ENCODE measurements around the gene ZNF80. TPM values are rescaled to one million over a fixed set of nuclear protein-coding genes. Genes with fewer than 3 reads are reported as not detected.

ZNF80 gene
- polyA plus RNA-seq, 1 experiment, result not detected

GRCh38 chr3:114221165-114221880 is 16.1 kb downstream of the ZNF80 start:
- ChIA-PET POLR2A (no interaction called here), CTCF (no interaction called here)
- Histone ChIP-seq H3K4me3 (ENCODE audit: low read depth, low read length) (no peak overlapping the region), H3K9me3 (ENCODE audit: control insufficient read depth, insufficient read depth, low read length) (0 out of 2 replicates have a peak, but pooled peaks cover 6% of the 10 kb centered on the region), H3K27me3 (ENCODE audit: control insufficient read depth, insufficient read depth, low read length) (peaks cover 11% of the 10 kb centered on the region), H3K27ac (ENCODE audit: low read depth, low read length) (no peak overlapping the region)
- no peak for DNase-seq (ENCODE audit: low read depth, low spot score)
- TF ChIP-seq CTCF (IDR thresholded peaks at IDR 0.05; ENCODE audit: low read depth, low read length), result no peak

DNA sequence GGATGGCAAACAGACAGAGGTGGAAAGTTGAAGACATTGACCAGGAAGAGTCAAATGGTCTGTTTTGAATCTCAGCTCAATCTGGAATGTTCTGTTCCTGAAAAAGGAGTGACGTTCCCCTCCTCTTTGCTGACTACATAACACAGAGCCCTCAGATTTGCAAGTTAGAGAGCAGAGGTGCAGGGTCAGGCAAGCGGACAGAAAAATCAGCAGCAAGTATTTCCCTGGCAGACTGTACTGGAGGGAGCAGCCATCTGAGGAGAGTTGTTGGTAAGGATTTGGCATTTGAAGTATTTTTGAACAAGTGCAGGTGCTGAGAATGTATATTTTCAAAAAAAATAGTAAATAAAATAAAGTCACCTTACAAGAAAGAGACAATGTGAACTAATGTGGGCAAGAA is 17.6 kb downstream of the ZNF80 start:
- no peak for DNase-seq (ENCODE audit: low read depth, low spot score)
- ChIA-PET POLR2A (no interaction called here), CTCF (no interaction called here)
- no peak overlapping the region for H3K27ac ChIP-seq (ENCODE audit: low read depth, low read length)
- H3K4me3 ChIP-seq (ENCODE audit: low read depth, low read length), result no peak overlapping the region
- peaks cover 11% of the 10 kb centered on the region for H3K27me3 ChIP-seq (ENCODE audit: control insufficient read depth, insufficient read depth, low read length)
- TF ChIP-seq CTCF (IDR thresholded peaks at IDR 0.05; ENCODE audit: low read depth, low read length), result no peak
- no peaks in the 10 kb centered on the region for H3K9me3 ChIP-seq (ENCODE audit: control insufficient read depth, insufficient read depth, low read length)

DNA sequence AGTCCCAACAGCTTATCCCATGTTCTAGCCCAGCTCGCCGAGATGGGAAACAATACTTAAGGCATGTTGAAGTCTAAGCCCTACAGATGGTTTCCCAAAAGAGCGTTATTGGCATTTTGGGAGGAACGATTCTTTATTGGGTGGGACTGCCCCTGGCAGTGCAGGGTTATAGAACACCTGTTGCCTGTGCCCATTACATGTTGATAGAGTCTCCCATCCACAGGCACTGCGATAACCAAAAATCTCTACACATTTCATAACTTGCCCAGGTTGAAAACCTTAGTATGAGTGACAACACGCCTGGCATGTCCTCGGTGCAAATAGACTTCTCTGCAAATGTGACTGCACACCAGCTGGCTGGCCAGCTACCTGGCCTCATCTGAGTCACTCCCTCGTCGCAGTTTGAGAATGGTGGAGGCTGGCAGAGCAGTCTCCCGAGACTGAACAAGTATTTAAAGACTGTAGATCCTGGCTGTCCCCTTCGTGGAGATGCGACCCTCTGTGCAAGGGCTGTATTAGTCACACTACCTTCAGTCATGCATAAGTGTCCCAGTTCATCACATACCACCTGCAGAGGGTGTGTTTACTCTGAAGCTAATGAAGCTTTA is 18.7 kb downstream of the ZNF80 start:
- TF ChIP-seq CTCF (IDR thresholded peaks at IDR 0.05; ENCODE audit: low read depth, low read length), result no peak
- Histone ChIP-seq H3K27ac (ENCODE audit: low read depth, low read length) (no peak overlapping the region), H3K4me3 (ENCODE audit: low read depth, low read length) (no peak overlapping the region), H3K27me3 (ENCODE audit: control insufficient read depth, insufficient read depth, low read length) (peaks cover 11% of the 10 kb centered on the region), H3K9me3 (ENCODE audit: control insufficient read depth, insufficient read depth, low read length) (no peaks in the 10 kb centered on the region)
- ChIA-PET CTCF (no interaction called here), POLR2A (no interaction called here)
- no peak for DNase-seq (ENCODE audit: low read depth, low spot score)

DNA sequence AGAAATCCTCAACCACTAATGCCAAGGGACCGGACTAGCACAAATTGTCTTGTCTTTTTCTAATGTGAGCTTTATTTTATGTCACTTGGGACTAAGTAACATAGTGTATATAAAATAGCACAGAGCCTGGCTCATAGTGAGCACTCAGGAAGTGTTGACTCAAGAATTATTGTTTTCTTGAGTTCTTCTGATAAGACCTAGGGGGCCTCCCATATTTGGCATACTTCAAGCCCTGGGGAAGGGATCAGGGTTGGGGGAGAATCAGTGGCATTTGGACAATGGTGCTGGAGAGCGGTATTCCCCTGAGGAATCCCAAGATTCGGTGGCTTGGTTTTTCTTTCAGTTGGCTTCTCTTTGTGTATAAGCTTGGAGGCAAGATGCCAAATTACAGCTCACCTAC is 19.4 kb downstream of the ZNF80 start:
- H3K27me3 ChIP-seq (ENCODE audit: control insufficient read depth, insufficient read depth, low read length), result peaks cover 11% of the 10 kb centered on the region
- no peak overlapping the region for H3K27ac ChIP-seq (ENCODE audit: low read depth, low read length)
- ChIA-PET CTCF (no interaction called here), POLR2A (no interaction called here)
- no peak for DNase-seq (ENCODE audit: low read depth, low spot score)
- H3K4me3 ChIP-seq (ENCODE audit: low read depth, low read length), result no peak overlapping the region
- no peaks in the 10 kb centered on the region for H3K9me3 ChIP-seq (ENCODE audit: control insufficient read depth, insufficient read depth, low read length)
- no peak for TF ChIP-seq CTCF (IDR thresholded peaks at IDR 0.05; ENCODE audit: low read depth, low read length)

GRCh38 chr3:114217266-114217665 is 20.1 kb downstream of the ZNF80 start:
- DNase-seq (ENCODE audit: low read depth, low spot score), result no peak
- TF ChIP-seq CTCF (IDR thresholded peaks at IDR 0.05; ENCODE audit: low read depth, low read length), result no peak
- Histone ChIP-seq H3K27me3 (ENCODE audit: control insufficient read depth, insufficient read depth, low read length) (peaks cover 11% of the 10 kb centered on the region), H3K27ac (ENCODE audit: low read depth, low read length) (no peak overlapping the region), H3K9me3 (ENCODE audit: control insufficient read depth, insufficient read depth, low read length) (no peaks in the 10 kb centered on the region), H3K4me3 (ENCODE audit: low read depth, low read length) (no peak overlapping the region)
- ChIA-PET CTCF (no interaction called here), POLR2A (no interaction called here)
